HG03432 (cell line): ENCODE results near the gene DYNC1H1.

Experiments
- ATAC-seq: cut with Tn5 transposase; IDR thresholded peaks from one replicate; pipeline ENCODE4 v1.9.1; 2021; ENCODE audit warnings: mild to moderate bottlenecking, moderate library complexity; ENCODE audit not compliant: unreplicated experiment

The DYNC1H1 gene

DNA sequence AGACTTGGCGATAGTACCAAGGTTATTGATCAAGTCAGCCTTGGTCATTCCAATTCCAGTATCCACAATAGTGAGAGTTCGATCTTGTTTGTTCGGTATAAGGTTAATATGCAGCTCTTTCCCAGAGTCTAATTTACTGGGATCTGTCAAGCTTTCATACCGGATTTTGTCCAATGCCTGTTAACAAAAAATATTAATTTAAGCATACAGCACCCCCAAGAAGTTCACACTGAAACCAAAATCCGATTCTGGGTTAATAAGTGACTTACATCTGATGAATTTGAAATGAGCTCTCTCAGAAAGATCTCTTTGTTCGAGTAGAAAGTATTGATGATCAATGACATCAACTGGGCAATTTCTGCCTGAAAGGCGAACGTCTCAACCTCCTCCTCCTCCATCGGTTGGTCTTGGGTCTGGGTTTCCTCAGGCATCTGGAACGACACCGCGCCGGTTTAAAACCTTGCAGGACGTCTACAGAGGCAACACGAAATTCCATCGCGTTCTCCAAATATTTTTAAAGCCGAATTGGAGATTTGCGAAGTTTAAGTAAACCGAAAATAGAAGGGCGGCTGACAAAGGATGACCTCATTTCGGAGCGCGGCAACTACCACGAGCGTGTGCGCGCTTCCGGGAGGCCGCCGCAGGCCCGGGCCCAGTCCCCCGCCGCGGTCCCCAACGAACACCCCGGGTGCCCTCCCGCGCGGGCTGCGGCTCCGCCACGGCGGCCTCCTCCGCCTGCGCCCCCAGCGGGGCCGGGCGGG is 121.8 kb downstream of the DYNC1H1 start:
- ATAC-seq: peak; percentile 36

DNA sequence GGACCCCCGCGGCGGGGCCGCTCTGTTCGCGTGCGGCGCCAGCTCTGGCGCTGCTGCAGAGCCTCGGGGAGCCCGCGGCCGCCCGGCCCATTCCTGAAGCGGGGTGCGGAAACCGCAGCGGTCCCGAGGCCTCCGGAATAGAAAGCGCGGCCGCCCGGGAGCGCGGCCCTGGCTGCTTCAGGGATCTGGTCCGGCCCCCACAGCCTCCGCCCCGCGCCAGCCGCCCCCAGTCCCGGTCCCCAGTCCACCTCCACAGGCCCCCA is 122.3 kb downstream of the DYNC1H1 start:
- ATAC-seq: no peak

GRCh38 chr14:102086972-102087761 is 122.8 kb downstream of the DYNC1H1 start, which contains the start of gene HSP90AA1:
Gene HSP90AA1 (minus strand): TSS chr14:102087044. CDS start chr14:102086378, 666 bp downstream.
- ATAC-seq: peak; percentile 75

GRCh38 chr14:102087762-102088011 is 123.3 kb downstream of the DYNC1H1 start:
- no peak for ATAC-seq

- no peak for ATAC-seq
These were observed 123.8 kb downstream of the DYNC1H1 start for GRCh38 chr14:102088012-102088792.

- no peak for ATAC-seq
These were observed 125.4 kb downstream of the DYNC1H1 start for GRCh38 chr14:102089621-102090343.

- no peak for ATAC-seq
These were observed 126.3 kb downstream of the DYNC1H1 start for GRCh38 chr14:102090713-102091112.

- ATAC-seq: no peak
These were observed 128.4 kb downstream of the DYNC1H1 start for GRCh38 chr14:102092806-102093205.

GRCh38 chr14:102094101-102094500 is 129.7 kb downstream of the DYNC1H1 start:
- no peak for ATAC-seq

DNA sequence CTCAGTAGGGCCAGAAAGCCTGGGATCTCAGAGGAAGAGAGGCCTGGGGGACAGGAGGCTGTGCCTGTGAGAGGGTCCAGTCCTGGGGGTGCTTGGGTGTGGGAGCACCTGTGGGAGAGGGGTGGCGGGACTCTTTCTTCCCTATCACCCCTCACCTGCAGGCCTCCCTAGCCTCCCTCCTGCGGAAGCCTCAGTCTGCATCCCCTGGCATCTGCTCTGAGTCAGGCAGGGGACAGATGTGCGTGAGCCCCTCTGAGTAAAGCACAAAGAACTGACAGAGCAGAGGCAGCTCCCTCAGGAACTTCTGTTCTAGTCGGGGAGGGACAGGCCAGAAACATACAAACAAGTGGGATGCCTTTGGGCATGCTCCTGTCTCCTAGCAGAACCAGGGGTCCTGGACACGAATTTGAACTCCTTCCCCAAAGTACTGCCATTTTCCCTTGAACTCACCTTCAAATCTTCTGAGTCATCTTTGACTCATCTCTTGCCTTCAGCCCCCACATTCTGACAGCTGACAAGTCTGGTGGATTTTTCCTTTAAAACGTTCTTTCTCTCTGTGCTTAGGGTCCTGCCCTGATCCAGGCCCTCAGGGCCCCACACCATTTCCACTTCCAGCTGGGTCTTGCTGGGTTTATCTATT is 131.0 kb downstream of the DYNC1H1 start:
- ATAC-seq: no peak

DNA sequence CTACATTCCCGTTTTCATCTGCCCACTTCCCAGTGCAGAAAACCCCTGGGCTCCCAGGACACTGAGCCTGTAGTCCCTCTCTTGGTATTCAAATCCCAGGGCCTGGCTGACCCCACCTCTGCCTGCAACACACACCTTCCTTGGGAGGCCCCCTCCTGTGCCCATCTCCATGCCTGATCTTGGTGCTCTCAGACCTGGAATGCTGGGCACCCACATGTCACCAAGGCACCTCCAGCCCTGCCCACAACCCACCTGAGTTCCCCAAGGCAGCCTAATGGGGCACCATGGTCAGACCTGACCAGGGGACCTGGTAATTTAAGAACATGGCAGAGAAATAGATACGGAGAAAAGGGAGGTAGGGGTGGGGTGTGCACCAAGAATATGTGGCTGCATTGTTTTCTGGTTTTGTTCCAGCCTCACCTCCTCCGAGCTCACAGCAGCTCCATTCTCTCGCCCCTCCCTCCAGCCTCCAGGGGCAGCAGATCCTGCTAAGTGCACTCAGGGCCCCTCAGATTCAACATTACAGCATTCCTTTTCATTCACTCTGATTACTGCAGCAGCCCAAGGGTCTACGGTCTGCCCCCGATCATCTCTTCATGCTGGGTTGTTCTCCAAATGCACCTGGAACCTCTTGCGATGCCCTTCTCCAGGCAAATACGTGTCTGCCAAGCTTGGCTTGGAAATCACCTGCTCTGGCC is 131.6 kb downstream of the DYNC1H1 start:
- no peak for ATAC-seq

- no peak for ATAC-seq
These were observed 132.3 kb downstream of the DYNC1H1 start for GRCh38 chr14:102096569-102097188.

DNA sequence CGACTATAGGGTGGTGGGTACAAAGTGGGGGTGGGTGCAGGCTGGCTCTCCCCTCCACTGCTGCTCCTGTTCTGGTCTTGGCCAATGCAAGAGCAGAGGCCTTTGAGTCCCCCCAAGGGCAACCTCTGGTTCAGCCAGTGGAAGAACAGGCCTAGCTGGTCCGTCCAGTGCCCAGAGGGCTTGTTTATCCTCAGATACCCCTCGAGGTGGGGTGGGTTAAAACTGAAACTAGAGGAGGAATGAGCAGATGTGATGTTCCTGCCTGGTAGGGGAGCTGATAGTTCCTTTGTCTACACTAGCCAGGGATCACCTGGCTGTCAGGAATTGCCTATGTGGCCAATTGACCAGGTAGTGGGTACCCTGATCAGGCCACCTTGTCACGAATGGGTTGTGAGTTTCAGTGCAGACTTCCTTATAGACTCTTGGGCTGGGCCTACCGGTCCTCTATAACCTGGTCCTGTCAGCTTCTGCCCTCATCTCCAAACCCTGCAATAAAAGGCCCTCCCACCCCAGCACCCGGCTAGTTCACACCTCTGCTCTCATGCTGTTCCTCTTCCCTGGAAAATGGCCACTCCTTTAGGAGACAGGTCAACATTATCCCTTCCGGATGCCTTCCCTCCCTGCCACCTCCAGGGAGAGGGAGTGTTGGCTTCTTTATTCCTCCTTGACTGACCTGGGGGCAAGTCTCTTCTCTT is 133.2 kb downstream of the DYNC1H1 start:
- ATAC-seq: no peak

GRCh38 chr14:102103062-102103695 is 138.8 kb downstream of the DYNC1H1 start:
- no peak for ATAC-seq

- no peak for ATAC-seq
These were observed 141.0 kb downstream of the DYNC1H1 start for GRCh38 chr14:102105369-102105768.
